IMR-90 (cell line): ENCODE data around the gene PHF8. TPM values are rescaled to one million over a fixed set of nuclear protein-coding genes. Genes with fewer than 3 reads are reported as not detected.

Experiments used
- ATAC-seq: fragments of 200-7000 bp; cut with Tn5 transposase; 2 replicates; pipeline ENCODE4 v1.9.1; 2020; ENCODE audit warnings: low read depth, mild to moderate bottlenecking, moderate library complexity
- BruUV-seq: library from RNA; stranded (reverse); fragments of 400-500 nt; replicated peaks from 2 replicates; lab custom pipeline; 2021; lab: Mats Ljungman, UMichigan
- CTCF ChIA-PET: fragments of 300-600 bp; formaldehyde crosslinking; extraction: SDS; loops from one replicate; lab custom pipeline; 2021; ENCODE audit warnings: antibody characterized with exemption; lab: Yijun Ruan, JAX
- POLR2A ChIA-PET: fragments of 300-600 bp; sonication (Branson Sonifier 250); formaldehyde crosslinking; loops from one replicate; lab custom pipeline; 2022; ENCODE audit warnings: antibody characterized with exemption; ENCODE audit not compliant: unreplicated experiment; lab: Charles Lee
- DNase-seq: peaks from one replicate; pipeline ENCODE4 v3.0.0; 2013
- H2AFZ ChIP-seq: replicated peaks from 2 replicates; pipeline ENCODE3; 2013; ENCODE audit warnings: low read length, mild to moderate bottlenecking; ENCODE audit not compliant: poor library complexity
- H2AK5ac ChIP-seq: 2 replicates; pipeline ENCODE4 v1.6.1; 2013; ENCODE audit warnings: low read depth, low read length, inconsistent platforms
- H2AK9ac ChIP-seq: replicated peaks from 2 replicates; pipeline ENCODE3; 2013; ENCODE audit warnings: mild to moderate bottlenecking, low read depth, low read length, moderate library complexity; ENCODE audit not compliant: poor library complexity
- H2BK120ac ChIP-seq: 2 replicates; pipeline ENCODE4 v1.6.1; 2013; ENCODE audit warnings: low read depth, low read length, inconsistent platforms
- H2BK15ac ChIP-seq: 3 replicates; pipeline ENCODE4 v1.6.1; 2013; ENCODE audit warnings: low read depth, low read length, inconsistent platforms
- H2BK20ac ChIP-seq: 2 replicates; pipeline ENCODE4 v1.6.1; 2013; ENCODE audit warnings: low read depth, mild to moderate bottlenecking, inconsistent platforms, low read length, moderate library complexity
- H2BK5ac ChIP-seq: 2 replicates; pipeline ENCODE4 v1.6.1; 2013; ENCODE audit warnings: mild to moderate bottlenecking, low read depth, low read length, inconsistent platforms; ENCODE audit not compliant: poor library complexity, severe bottlenecking
- H3K14ac ChIP-seq: replicated peaks from 2 replicates; pipeline ENCODE4 v1.6.1; 2013; ENCODE audit warnings: low read depth, low read length, inconsistent platforms
- H3K18ac ChIP-seq: 2 replicates; pipeline ENCODE4 v1.6.1; 2013; ENCODE audit warnings: low read depth, low read length, control low read depth
- H3K23ac ChIP-seq: 2 replicates; pipeline ENCODE4 v1.6.1; 2013; ENCODE audit warnings: low read depth, low read length, inconsistent platforms
- H3K27ac ChIP-seq: 2 replicates; pipeline ENCODE4 v1.5.1; 2013; ENCODE audit warnings: mild to moderate bottlenecking, control low read depth, low read length; ENCODE audit not compliant: insufficient read depth
- H3K27me3 ChIP-seq: 2 replicates; pipeline ENCODE4 v1.6.1; 2013; ENCODE audit warnings: low read length; ENCODE audit not compliant: control insufficient read depth, insufficient read depth
- H3K36me3 ChIP-seq: 2 replicates; pipeline ENCODE4 v1.6.1; 2013; ENCODE audit warnings: low read length, mixed read lengths; ENCODE audit not compliant: control insufficient read depth, insufficient read depth
- H3K4ac ChIP-seq: 2 replicates; pipeline ENCODE4 v1.6.1; 2013; ENCODE audit warnings: low read depth, low read length, inconsistent platforms
- H3K4me1 ChIP-seq: 2 replicates; pipeline ENCODE4 v1.6.1; 2013; ENCODE audit warnings: low read length, mixed read lengths; ENCODE audit not compliant: control insufficient read depth, insufficient read depth
- H3K4me2 ChIP-seq: 2 replicates; pipeline ENCODE4 v1.6.1; 2013; ENCODE audit warnings: low read depth, mild to moderate bottlenecking, control low read depth, low read length, moderate library complexity
- H3K4me3 ChIP-seq: 2 replicates; pipeline ENCODE4 v1.5.1; 2013; ENCODE audit warnings: low read depth, mild to moderate bottlenecking, control low read depth, low read length, moderate library complexity; ENCODE audit not compliant: insufficient read depth
- H3K56ac ChIP-seq: 2 replicates; pipeline ENCODE4 v1.6.1; 2013; ENCODE audit warnings: low read length, inconsistent platforms; ENCODE audit not compliant: insufficient read depth; ENCODE audit errors: extremely low read depth
- H3K79me1 ChIP-seq, 2 experiments: 2 replicates each; pipeline ENCODE4 v1.6.1; 2013; ENCODE audit warnings: low read length in 2 of 2, inconsistent platforms in 1 of 2, low read depth in 1 of 2
- H3K9ac ChIP-seq: 2 replicates; pipeline ENCODE4 v1.6.1; 2013; ENCODE audit warnings: low read depth, low read length, control low read depth
- H3K9me1 ChIP-seq: 2 replicates; pipeline ENCODE4 v1.6.1; 2013; ENCODE audit warnings: low read length, inconsistent platforms; ENCODE audit not compliant: insufficient read depth
- H3K9me3 ChIP-seq: 2 replicates; pipeline ENCODE4 v1.6.1; 2013; ENCODE audit warnings: low read length; ENCODE audit not compliant: control insufficient read depth, insufficient read depth
- H4K20me1 ChIP-seq: 2 replicates; pipeline ENCODE4 v1.6.1; 2013; ENCODE audit warnings: low read length, inconsistent platforms; ENCODE audit not compliant: insufficient read depth
- H4K5ac ChIP-seq: 2 replicates; pipeline ENCODE4 v1.6.1; 2013; ENCODE audit warnings: mild to moderate bottlenecking, low read depth, low read length, control low read depth
- H4K8ac ChIP-seq, 2 experiments: 2 replicates each; pipeline ENCODE4 v1.6.1; 2013; ENCODE audit warnings: low read depth in 2 of 2, low read length in 2 of 2, control low read depth in 1 of 2, inconsistent platforms in 1 of 2
- H4K91ac ChIP-seq: 2 replicates; pipeline ENCODE4 v1.6.1; 2013; ENCODE audit warnings: low read depth, low read length, inconsistent platforms; ENCODE audit not compliant: insufficient read depth
- MAZ ChIP-seq: IDR thresholded peaks from 2 replicates; pipeline ENCODE4 v1.6.1; 2012; ENCODE audit warnings: low read depth, mild to moderate bottlenecking, low read length, improper control_type of control experiment, moderate library complexity, borderline replicate concordance
- NFE2L2 ChIP-seq: fragments of 150-350 bp; IDR thresholded peaks from 2 replicates; pipeline ENCODE4 v1.6.1; 2016; ENCODE audit warnings: low read depth, mild to moderate bottlenecking, low read length
- WGBS, 2 experiments: methylation state at CpG; one replicate each; pipeline versions ENCODE4 v1.1.5 to v1.1.7; 2013; ENCODE audit warnings: missing lambda C conversion rate in 2 of 2; ENCODE audit not compliant: insufficient read length in 1 of 2; ENCODE audit errors: extremely low coverage in 2 of 2; 5-methylcytosine and 5-hydroxymethylcytosine counted together
- dilution Hi-C: fragments of 300-500 bp; cut with HindIII; formaldehyde crosslinking; loops from one replicate; pipeline ENCODE4 v1.14.3; 2018; ENCODE audit warnings: low sequenced_read_pairs; ENCODE audit not compliant: unreplicated experiment
- in situ Hi-C: fragments of 300-500 bp; cut with MboI; formaldehyde crosslinking; loops from 3 replicates; pipeline ENCODE4 v1.14.3; 2019; ENCODE audit warnings: low sequenced_read_pairs, inconsistent platforms, mixed read lengths
- intact Hi-C: fragments of 100-400 bp; cut with micrococcal nuclease; formaldehyde crosslinking; loops from 2 replicates; pipeline ENCODE4 v1.10.0; 2022
- polyA plus RNA-seq, 3 experiments: library from polyadenylated mRNA; depleted of rRNA; stranded (reverse); fragments of >200 nt; gene quantifications; 2 replicates each; pipeline ENCODE4 v1.2.3, GENCODE V29; 2012; ENCODE audit warnings: low replicate concordance in 1 of 3
- total RNA-seq: library from RNA; depleted of rRNA; stranded (reverse); fragments of >200 nt; gene quantifications from 2 replicates; pipeline ENCODE4 v1.2.3, GENCODE V29; 2012
- TF ChIP-seq, protein P1 (sequence below): fragments of 150-350 bp; IDR thresholded peaks from 2 replicates; pipeline ENCODE4 v1.6.1; 2017; ENCODE audit warnings: mild to moderate bottlenecking, antibody characterized with exemption, low read length, low read depth
- TF ChIP-seq, protein P2 (sequence below): fragments of 150-350 bp; IDR thresholded peaks from 2 replicates; pipeline ENCODE4 v1.6.1; 2016; ENCODE audit warnings: low read depth, mild to moderate bottlenecking, low read length, moderate library complexity, borderline replicate concordance
- TF ChIP-seq, protein P3 (sequence below): conservative IDR thresholded peaks from 2 replicates; pipeline ENCODE4 v1.5.1; 2012; ENCODE audit warnings: mild to moderate bottlenecking, low read depth, low read length, improper control_type of control experiment

PHF8 gene
- total and polyA plus RNA-seq, 2 of the 4 experiments (the other 2 are of a cell fraction) = 12.8 to 15.2 TPM

DNA sequence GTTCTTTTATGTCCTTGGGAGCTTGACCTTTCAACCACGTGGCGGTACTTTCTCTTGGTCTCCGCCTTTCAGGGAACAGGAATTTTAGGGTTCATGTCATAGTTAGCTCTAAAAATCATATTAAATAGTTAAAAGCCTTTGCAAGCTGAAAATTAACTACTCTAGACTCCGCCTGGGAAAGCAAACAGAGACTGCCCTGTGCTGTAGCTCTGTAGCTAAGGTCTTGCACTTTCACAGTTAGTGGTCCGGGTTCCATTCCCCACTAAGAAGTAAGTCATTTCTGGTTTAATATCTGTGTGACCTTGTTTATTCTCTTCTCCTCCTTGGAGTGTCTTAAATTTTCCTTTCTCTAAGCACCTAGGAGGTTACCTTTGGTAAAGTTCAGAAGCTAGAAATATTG is 118.2 kb downstream of the PHF8 start:
- Histone ChIP-seq H3K4me2 (no peak overlapping the region), H3K4me3 (no peak overlapping the region), H3K56ac (no peak overlapping the region), H2BK120ac (no peak overlapping the region), H3K79me1 (no peaks in the 10 kb centered on the region), H3K9me3 (no peaks in the 10 kb centered on the region), H4K8ac (no peak overlapping the region), H3K4me1 (no peaks in the 10 kb centered on the region; the same call in 1 of the 2 replicates), H3K27ac (no peak overlapping the region), H3K36me3 (no peaks in the 10 kb centered on the region), H3K9ac (no peak overlapping the region), H3K18ac (no peak overlapping the region), H3K27me3 (no peaks in the 10 kb centered on the region), H3K23ac (no peak overlapping the region), H3K9me1 (no peaks in the 10 kb centered on the region), H2BK5ac (no peak overlapping the region), H2AK9ac (no peak overlapping the region), H4K20me1 (no peaks in the 10 kb centered on the region), H2BK15ac (no peak overlapping the region), H3K4ac (no peak overlapping the region), H4K91ac (no peak overlapping the region), H2AFZ (no peak overlapping the region), H3K14ac (no peak overlapping the region), H2AK5ac (no peak overlapping the region), H2BK20ac (no peak overlapping the region), H4K5ac (no peak overlapping the region)
- in situ Hi-C loops = no loop called here
- ATAC-seq = no peak
- ChIA-PET POLR2A (no interaction called here), CTCF (interaction anchor here (0.6 kb wide), 2 partner anchors 27 to 591 kb away, joined by 3 to 4 read pairs; no protein-coding TSS in a partner anchor)
- dilution Hi-C loops = no loop called here
- intact Hi-C loops = no loop called here
- TF ChIP-seq, protein P1, sequence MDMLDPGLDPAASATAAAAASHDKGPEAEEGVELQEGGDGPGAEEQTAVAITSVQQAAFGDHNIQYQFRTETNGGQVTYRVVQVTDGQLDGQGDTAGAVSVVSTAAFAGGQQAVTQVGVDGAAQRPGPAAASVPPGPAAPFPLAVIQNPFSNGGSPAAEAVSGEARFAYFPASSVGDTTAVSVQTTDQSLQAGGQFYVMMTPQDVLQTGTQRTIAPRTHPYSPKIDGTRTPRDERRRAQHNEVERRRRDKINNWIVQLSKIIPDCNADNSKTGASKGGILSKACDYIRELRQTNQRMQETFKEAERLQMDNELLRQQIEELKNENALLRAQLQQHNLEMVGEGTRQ = no peak
- TF ChIP-seq NFE2L2 (no peak), MAZ (no peak)
- TF ChIP-seq, protein P2, sequence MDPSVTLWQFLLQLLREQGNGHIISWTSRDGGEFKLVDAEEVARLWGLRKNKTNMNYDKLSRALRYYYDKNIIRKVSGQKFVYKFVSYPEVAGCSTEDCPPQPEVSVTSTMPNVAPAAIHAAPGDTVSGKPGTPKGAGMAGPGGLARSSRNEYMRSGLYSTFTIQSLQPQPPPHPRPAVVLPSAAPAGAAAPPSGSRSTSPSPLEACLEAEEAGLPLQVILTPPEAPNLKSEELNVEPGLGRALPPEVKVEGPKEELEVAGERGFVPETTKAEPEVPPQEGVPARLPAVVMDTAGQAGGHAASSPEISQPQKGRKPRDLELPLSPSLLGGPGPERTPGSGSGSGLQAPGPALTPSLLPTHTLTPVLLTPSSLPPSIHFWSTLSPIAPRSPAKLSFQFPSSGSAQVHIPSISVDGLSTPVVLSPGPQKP = no peak
- TF ChIP-seq, protein P3, sequence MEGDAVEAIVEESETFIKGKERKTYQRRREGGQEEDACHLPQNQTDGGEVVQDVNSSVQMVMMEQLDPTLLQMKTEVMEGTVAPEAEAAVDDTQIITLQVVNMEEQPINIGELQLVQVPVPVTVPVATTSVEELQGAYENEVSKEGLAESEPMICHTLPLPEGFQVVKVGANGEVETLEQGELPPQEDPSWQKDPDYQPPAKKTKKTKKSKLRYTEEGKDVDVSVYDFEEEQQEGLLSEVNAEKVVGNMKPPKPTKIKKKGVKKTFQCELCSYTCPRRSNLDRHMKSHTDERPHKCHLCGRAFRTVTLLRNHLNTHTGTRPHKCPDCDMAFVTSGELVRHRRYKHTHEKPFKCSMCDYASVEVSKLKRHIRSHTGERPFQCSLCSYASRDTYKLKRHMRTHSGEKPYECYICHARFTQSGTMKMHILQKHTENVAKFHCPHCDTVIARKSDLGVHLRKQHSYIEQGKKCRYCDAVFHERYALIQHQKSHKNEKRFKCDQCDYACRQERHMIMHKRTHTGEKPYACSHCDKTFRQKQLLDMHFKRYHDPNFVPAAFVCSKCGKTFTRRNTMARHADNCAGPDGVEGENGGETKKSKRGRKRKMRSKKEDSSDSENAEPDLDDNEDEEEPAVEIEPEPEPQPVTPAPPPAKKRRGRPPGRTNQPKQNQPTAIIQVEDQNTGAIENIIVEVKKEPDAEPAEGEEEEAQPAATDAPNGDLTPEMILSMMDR = no peak
- no CpG with 5 or more reads among the region's 5 CpGs for WGBS, 2 experiments
- BruUV-seq = no TSS peak
- DNase-seq = no peak
